ENCODE measurements around the gene TBC1D20. TPM values are rescaled to one million over a fixed set of nuclear protein-coding genes. Genes with fewer than 3 reads are reported as not detected.
A peak's percentile ranks its signal among the peaks of the same experiment; 100 is the strongest.

The TBC1D20 gene
- total and polyA plus RNA-seq, 4 donors, result 24.0 to 37.6 (median 31.0) TPM

GRCh38 chr20:409697-410559 lies 52.4 kb downstream of the TBC1D20 start:
- Histone ChIP-seq H3K4me1 (ENCODE audit: control insufficient read depth, insufficient read depth, low read length) (peaks cover 22% of the 10 kb centered on the region), H3K9me3 (ENCODE audit: control insufficient read depth, insufficient read depth, low read length) (no peaks in the 10 kb centered on the region), H3K4me3 (ENCODE audit: low read depth, low read length) (no peak overlapping the region), H3K27me3 (ENCODE audit: control insufficient read depth, insufficient read depth, low read length) (no peaks in the 10 kb centered on the region), H3K36me3 (ENCODE audit: control insufficient read depth, insufficient read depth, low read length) (peaks cover 16% of the 10 kb centered on the region), H3K27ac (ENCODE audit: low read depth, low read length) (no peak overlapping the region)
- DNase-seq (ENCODE audit: low read depth in 4 of 6, low spot score in 6 of 6), result no peak
- 93% methylated on average over 8 of the region's 14 CpGs for WGBS (ENCODE audit: insufficient coverage)

DNA sequence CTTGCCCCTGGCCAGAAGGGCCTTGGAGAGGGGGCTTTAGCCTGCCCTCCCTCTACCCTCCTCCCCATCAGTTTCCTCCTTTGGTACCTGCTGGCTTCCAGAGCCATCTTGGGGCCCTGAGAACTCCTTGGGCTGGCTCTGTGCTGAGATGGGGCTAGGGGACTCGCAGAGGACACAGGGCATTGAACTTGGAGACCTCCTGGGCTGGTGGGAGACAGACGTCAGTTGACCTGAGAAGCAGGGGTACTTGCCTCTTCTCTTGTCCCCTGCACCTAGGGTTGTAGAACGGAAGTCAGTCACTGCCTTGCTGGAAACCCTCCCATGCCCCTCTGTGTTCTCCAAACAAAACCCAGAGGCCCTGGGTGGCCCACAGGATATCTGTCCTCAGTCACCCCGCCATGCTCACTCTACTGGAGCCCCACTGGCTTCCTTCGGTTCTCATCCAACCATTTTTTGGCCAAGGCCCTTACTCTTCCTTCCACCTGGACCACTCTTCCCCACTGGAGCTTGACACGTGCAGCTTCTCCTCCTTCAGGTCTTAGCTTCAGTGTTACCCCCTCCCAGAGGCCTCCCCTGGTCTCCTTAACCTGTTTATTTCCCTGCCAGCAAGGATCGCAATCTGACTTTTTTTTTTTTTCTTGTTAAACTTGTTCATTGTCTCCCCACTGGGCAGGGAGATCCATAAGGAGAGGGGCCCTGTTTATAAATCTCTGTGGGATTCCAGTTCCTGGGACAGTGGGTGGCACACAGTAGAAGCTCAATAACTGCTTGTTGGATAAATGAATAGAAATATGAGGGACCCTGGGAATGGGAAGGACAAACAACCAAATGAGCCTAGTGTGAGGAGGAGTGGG lies 53.3 kb downstream of the TBC1D20 start:
- Histone ChIP-seq H3K27me3 (ENCODE audit: control insufficient read depth, insufficient read depth, low read length) (no peaks in the 10 kb centered on the region), H3K9me3 (ENCODE audit: control insufficient read depth, insufficient read depth, low read length) (no peaks in the 10 kb centered on the region), H3K4me1 (ENCODE audit: control insufficient read depth, insufficient read depth, low read length) (peaks cover 22% of the 10 kb centered on the region), H3K36me3 (ENCODE audit: control insufficient read depth, insufficient read depth, low read length) (peaks cover 16% of the 10 kb centered on the region), H3K4me3 (ENCODE audit: low read depth, low read length) (peak overlapping the region; percentile 82), H3K27ac (ENCODE audit: low read depth, low read length) (peak overlapping the region; percentile 81)
- WGBS (ENCODE audit: insufficient coverage), result 12% methylated on average over 6 of the region's 7 CpGs
- no peak for DNase-seq (ENCODE audit: low read depth in 4 of 6, low spot score in 6 of 6)

GRCh38 chr20:407953-408842 lies 54.1 kb downstream of the TBC1D20 start, which contains the start of gene RBCK1:
RBCK1 (plus strand) TSS chr20:408299; CDS start chr20:408758, 459 bp downstream.
- Histone ChIP-seq H3K4me1 (ENCODE audit: control insufficient read depth, insufficient read depth, low read length) (peaks cover 22% of the 10 kb centered on the region), H3K36me3 (ENCODE audit: control insufficient read depth, insufficient read depth, low read length) (peaks cover 16% of the 10 kb centered on the region), H3K27ac (ENCODE audit: low read depth, low read length) (peak within 1 kb of the TSS; percentile 81), H3K27me3 (ENCODE audit: control insufficient read depth, insufficient read depth, low read length) (no peaks in the 10 kb centered on the region), H3K4me3 (ENCODE audit: low read depth, low read length) (peak within 1 kb of the TSS; percentile 82), H3K9me3 (ENCODE audit: control insufficient read depth, insufficient read depth, low read length) (no peaks in the 10 kb centered on the region)
- peak; percentile 33 to 95 (median 74) for DNase-seq (ENCODE audit: low read depth in 4 of 6, low spot score in 6 of 6)
- WGBS (ENCODE audit: insufficient coverage), result 0% methylated on average over 61 of the region's 87 CpGs

GRCh38 chr20:407133-407952 lies 55.0 kb downstream of the TBC1D20 start:
- Histone ChIP-seq H3K27ac (ENCODE audit: low read depth, low read length) (peak overlapping the region; percentile 79), H3K36me3 (ENCODE audit: control insufficient read depth, insufficient read depth, low read length) (peaks cover 16% of the 10 kb centered on the region), H3K4me1 (ENCODE audit: control insufficient read depth, insufficient read depth, low read length) (peaks cover 22% of the 10 kb centered on the region), H3K4me3 (ENCODE audit: low read depth, low read length) (peak overlapping the region; percentile 54), H3K9me3 (ENCODE audit: control insufficient read depth, insufficient read depth, low read length) (no peaks in the 10 kb centered on the region), H3K27me3 (ENCODE audit: control insufficient read depth, insufficient read depth, low read length) (no peaks in the 10 kb centered on the region)
- WGBS (ENCODE audit: insufficient coverage), result 6% methylated on average over 44 of the region's 45 CpGs
- peak in 5 of 6 donors; percentile 24 to 84 (median 41) for DNase-seq (ENCODE audit: low read depth in 4 of 6, low spot score in 6 of 6)

DNA sequence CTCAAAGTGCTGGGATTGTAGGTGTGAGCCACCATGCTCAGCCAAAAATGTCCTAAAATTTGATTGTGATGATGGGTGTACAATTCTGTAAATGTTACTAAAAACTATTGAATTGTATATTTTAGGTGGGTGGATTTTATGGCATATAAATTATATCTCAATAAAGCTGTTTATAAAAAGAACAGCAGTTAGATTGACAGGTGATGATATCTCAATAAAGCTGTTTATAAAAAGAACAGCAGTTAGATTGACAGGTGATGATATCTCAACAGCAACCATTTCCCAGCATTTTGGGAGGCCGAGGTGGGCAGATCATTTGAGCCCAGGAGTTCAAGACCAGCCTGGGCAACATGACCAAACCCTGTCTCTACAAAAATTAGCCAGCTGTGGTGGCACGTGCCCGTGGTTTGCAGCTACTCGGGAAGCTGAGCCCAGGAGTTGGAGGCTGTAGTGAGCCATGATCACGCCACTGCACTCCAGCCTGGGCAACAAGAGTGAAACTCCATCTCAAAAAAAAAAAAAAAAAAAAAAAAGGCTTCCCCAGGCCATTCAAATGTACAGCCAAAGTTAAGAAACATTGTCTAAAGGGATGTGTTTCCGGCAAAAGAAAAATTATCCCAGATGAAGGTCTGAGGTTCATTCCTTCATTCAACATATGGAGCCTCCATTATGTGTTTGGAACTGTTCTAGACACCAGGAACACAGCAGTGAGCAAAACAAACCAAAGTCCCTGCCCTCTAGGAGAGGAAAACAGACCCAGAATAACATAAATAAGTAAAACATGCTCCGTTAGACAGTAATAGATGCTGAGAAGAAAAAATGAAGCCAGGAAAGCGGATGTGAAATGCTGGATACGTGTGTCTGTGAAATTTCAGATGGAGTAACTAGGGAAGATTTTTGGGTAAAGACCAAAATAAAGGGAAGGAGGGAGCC lies 55.9 kb downstream of the TBC1D20 start:
- WGBS (ENCODE audit: insufficient coverage), result 85% methylated on average over 7 of the region's 9 CpGs
- Histone ChIP-seq H3K36me3 (ENCODE audit: control insufficient read depth, insufficient read depth, low read length) (peaks cover 12% of the 10 kb centered on the region), H3K4me1 (ENCODE audit: control insufficient read depth, insufficient read depth, low read length) (peaks cover 22% of the 10 kb centered on the region), H3K4me3 (ENCODE audit: low read depth, low read length) (no peak overlapping the region), H3K27ac (ENCODE audit: low read depth, low read length) (no peak overlapping the region), H3K9me3 (ENCODE audit: control insufficient read depth, insufficient read depth, low read length) (no peaks in the 10 kb centered on the region), H3K27me3 (ENCODE audit: control insufficient read depth, insufficient read depth, low read length) (no peaks in the 10 kb centered on the region)
- no peak for DNase-seq (ENCODE audit: low read depth in 4 of 6, low spot score in 6 of 6)

- no peaks in the 10 kb centered on the region for H3K27me3 ChIP-seq (ENCODE audit: control insufficient read depth, insufficient read depth, low read length)
- no peaks in the 10 kb centered on the region for H3K9me3 ChIP-seq (ENCODE audit: control insufficient read depth, insufficient read depth, low read length)
- H3K27ac ChIP-seq (ENCODE audit: low read depth, low read length), result no peak overlapping the region
- H3K36me3 ChIP-seq (ENCODE audit: control insufficient read depth, insufficient read depth, low read length), result peaks cover 3% of the 10 kb centered on the region
- H3K4me1 ChIP-seq (ENCODE audit: control insufficient read depth, insufficient read depth, low read length), result peaks cover 15% of the 10 kb centered on the region
- no peak for DNase-seq (ENCODE audit: low read depth in 4 of 6, low spot score in 6 of 6)
- H3K4me3 ChIP-seq (ENCODE audit: low read depth, low read length), result no peak overlapping the region
- whole genome bisulfite sequencing (ENCODE audit: insufficient coverage), result 97% methylated on average over 4 of the region's 4 CpGs
Observed at GRCh38 chr20:404088-404487, 58.2 kb downstream of the TBC1D20 start.

DNA sequence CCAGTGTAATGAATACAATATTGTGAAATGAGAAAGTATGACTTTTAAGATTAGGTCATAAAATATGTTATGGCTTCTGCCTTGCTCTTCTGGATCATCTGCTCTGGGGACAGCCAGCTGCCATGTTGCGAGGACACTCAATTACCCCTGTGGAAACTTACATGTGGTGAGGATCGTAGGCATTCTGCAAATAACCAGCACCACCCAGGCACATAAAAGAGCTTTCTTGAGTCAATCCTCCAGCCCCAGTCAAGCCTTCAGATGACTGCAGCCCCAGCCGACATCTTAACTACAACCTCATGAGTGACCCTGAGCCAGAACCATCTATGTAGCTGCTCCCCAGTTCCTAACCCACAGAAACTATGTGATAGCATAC lies 58.8 kb downstream of the TBC1D20 start:
- Histone ChIP-seq H3K27ac (ENCODE audit: low read depth, low read length) (no peak overlapping the region), H3K27me3 (ENCODE audit: control insufficient read depth, insufficient read depth, low read length) (no peaks in the 10 kb centered on the region), H3K4me3 (ENCODE audit: low read depth, low read length) (no peak overlapping the region), H3K36me3 (ENCODE audit: control insufficient read depth, insufficient read depth, low read length) (peaks cover 3% of the 10 kb centered on the region), H3K4me1 (ENCODE audit: control insufficient read depth, insufficient read depth, low read length) (peaks cover 10% of the 10 kb centered on the region), H3K9me3 (ENCODE audit: control insufficient read depth, insufficient read depth, low read length) (no peaks in the 10 kb centered on the region)
- WGBS (ENCODE audit: insufficient coverage), result 100% methylated on average over 2 of the region's 3 CpGs
- no peak for DNase-seq (ENCODE audit: low read depth in 4 of 6, low spot score in 6 of 6)

All from spinal cord (tissue), 10 donors.